ENCODE data around the gene TMEM178B.

DNA sequence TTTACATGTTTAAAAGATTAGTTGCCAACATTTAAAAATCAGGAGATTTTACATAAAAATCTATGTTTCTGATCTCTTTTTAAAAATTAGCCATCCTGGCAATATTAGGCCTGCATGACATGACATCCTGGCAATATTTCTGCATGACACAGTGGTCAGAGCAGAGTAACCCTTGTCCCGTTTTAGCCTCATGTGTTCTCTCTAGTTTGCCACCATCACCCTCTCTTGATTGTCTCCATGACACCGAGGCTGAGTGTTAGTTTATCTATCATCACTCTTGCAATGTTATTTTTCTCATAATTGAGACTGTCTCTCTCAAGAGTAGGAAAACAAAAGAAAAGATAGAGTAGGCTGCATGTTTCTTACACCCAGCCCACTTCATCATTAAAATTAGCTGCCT lies 287.6 kb downstream of the TMEM178B start:
- TF ChIP-seq EZH2 (IDR thresholded peaks at IDR 0.05; ENCODE audit: low read depth) (no peak), CTCF (conservative IDR thresholded peaks at IDR 0.05) (no peak)

Data from PC-9 (cell line).